Measurements from ENCODE around the gene SDK1.

SDK1 gene

DNA sequence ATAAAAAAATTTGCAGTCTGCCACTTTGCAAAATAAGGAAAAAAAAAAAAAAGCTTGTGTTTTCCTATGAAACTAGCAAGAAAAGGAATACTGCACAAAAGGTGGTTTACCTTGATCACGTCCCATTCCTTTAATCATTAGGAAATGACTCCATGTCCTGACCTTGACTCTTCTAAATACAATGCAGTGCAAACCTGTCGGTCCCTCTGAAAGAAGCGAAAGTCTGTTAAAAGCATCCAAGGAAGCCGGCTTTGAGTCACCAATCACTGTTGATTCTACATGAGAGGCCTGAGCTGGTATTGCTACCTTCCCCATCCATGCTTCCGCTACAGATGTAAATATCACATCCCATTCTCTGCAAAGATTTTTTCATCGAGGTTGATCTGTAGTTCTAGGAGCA, 652.1 kb downstream of the SDK1 start:
- TF ChIP-seq, protein P1, sequence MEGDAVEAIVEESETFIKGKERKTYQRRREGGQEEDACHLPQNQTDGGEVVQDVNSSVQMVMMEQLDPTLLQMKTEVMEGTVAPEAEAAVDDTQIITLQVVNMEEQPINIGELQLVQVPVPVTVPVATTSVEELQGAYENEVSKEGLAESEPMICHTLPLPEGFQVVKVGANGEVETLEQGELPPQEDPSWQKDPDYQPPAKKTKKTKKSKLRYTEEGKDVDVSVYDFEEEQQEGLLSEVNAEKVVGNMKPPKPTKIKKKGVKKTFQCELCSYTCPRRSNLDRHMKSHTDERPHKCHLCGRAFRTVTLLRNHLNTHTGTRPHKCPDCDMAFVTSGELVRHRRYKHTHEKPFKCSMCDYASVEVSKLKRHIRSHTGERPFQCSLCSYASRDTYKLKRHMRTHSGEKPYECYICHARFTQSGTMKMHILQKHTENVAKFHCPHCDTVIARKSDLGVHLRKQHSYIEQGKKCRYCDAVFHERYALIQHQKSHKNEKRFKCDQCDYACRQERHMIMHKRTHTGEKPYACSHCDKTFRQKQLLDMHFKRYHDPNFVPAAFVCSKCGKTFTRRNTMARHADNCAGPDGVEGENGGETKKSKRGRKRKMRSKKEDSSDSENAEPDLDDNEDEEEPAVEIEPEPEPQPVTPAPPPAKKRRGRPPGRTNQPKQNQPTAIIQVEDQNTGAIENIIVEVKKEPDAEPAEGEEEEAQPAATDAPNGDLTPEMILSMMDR (IDR thresholded peaks at IDR 0.05; ENCODE audit: low read depth, low read length) = no peak
- no peak overlapping the region for H3K4me3 ChIP-seq (ENCODE audit: low read depth, low read length)

DNA sequence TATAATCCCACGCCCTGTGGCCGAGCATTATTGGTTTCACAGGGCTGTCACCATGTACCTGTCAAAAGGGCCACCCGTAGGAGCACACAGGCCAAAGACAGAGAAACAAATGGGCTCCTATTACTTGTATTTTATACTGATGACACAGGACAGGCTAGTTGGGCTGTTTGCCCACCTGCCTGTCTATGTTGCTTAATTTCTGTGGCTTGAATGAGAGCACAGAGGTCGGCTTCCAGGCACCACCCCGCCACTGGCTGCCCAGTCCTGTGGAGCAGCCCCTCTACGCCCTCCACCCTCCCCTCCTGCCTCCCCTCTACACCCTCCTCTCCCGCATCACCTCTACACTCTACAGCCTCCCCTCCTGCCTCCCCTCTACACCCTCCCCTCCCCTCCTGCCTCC, 652.9 kb downstream of the SDK1 start:
- TF ChIP-seq, protein P1 (IDR thresholded peaks at IDR 0.05; ENCODE audit: low read depth, low read length) = no peak
- H3K4me3 ChIP-seq (ENCODE audit: low read depth, low read length) = no peak overlapping the region

DNA sequence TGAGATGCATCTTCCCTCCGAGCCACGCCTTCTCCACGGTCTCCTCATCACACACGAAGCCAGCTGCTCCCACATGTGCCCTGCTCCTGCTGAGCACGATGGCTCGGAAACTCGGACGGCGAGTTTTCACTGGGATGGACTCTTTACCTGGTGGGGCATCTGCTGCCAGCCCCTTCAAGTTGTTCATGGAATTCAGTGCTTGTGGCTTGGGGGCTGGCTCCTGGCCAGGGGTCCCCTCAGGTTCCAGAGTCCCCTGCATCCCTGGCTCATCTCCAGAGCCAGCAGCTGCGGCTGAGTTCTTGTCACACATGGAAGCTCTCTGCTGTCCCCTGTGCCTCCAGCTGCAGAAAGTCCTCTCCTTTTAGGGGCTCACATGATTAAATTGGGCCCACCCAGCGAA, 654.0 kb downstream of the SDK1 start:
- no peak overlapping the region for H3K4me3 ChIP-seq (ENCODE audit: low read depth, low read length)
- TF ChIP-seq, protein P1 (IDR thresholded peaks at IDR 0.05; ENCODE audit: low read depth, low read length) = no peak

DNA sequence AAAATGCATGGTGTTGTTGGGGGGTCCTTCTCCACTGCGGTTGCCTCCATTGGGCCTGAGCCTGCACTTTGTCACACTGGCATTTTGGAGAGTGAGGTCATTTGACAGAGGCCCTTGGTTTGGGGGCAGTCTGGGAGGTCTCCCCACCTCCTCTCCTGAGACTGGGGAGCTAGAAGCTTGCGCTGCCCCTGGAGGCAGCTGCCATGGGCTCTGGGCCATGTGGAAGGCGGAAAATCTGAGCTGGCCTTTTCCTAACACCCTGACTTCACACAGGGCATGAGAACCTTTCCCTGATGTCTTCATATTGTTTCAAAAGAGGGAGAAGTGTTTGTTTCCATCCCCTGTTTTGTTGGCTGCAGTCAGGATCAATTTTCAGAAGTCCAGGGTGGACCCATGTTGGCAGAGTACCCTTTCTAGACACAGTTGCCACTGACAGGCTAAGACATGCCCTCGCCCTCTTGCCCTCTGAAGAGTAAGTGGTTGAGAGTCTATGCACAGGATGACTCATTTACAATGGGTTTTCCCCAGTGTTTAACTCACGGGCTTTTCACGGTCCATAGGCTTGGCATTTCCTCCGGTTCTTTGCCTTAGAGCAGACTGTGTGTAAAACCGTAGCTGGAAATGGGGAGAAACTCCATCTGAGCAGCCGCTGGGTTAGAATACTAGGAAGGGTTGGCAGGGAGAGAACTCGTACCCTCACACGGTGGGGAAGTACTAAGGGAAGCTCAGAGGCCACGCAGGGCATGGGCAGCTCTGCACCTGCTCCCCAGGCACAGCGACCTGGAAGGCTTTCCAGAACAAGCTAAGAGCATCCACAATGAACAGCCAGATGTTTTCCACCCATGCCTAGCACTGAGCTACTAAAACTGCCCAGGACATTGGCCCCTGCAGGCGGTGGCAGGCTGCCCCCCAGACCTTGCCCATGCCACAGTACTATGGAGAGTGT, 655.0 kb downstream of the SDK1 start:
- no peak overlapping the region for H3K4me3 ChIP-seq (ENCODE audit: low read depth, low read length)
- TF ChIP-seq, protein P1 (IDR thresholded peaks at IDR 0.05; ENCODE audit: low read depth, low read length) = no peak

DNA sequence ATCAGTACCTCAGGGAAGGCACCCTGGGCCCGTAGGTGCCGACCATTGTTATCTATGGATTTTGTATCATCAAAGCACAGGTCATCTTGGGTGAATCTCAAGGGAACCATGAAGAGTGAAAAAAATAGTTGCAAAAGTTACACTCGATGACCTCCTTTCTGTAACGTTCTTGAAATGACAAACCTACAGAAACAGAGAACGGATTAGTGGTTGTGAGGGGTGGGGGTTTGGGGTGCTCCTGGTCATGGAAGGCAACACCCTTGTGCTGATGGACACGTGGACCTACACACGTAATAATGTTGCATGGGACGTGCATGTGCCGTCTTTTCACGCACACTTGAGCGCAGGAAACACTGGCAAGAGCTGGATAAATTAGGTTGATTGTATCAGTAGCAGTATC, 655.9 kb downstream of the SDK1 start:
- no peak overlapping the region for H3K4me3 ChIP-seq (ENCODE audit: low read depth, low read length)
- TF ChIP-seq, protein P1 (IDR thresholded peaks at IDR 0.05; ENCODE audit: low read depth, low read length) = no peak

DNA sequence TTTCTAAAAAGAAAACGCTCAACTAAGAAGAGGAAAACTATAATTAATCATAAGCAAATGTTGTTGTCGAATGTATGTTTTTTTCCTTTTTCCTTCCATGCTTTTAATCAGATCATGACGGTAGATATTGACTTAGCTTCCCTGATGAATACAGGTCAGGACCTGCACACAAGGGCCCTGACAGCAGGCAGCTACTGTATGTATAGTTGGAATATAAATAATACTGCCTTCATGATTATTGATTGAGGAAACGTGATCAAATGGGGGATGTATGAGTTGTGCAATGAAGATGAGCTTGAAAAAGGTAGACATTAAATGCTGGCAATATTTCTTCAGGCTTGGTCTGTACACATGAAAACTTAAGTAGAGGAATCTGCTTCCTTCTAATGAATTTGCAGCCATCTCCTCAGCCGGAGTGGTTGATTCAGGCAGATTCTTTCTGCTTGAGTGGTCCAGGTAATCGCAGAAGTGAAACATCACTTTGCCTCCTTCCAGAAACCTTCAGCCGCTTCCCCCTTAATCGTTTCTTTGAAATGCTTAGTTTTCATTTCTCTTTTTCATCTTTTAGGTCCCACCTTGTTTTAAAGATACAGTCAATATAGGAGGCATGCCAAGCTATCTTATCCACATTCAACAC, 656.5 kb downstream of the SDK1 start:
- H3K4me3 ChIP-seq (ENCODE audit: low read depth, low read length) = no peak overlapping the region
- TF ChIP-seq, protein P1 (IDR thresholded peaks at IDR 0.05; ENCODE audit: low read depth, low read length) = no peak

DNA sequence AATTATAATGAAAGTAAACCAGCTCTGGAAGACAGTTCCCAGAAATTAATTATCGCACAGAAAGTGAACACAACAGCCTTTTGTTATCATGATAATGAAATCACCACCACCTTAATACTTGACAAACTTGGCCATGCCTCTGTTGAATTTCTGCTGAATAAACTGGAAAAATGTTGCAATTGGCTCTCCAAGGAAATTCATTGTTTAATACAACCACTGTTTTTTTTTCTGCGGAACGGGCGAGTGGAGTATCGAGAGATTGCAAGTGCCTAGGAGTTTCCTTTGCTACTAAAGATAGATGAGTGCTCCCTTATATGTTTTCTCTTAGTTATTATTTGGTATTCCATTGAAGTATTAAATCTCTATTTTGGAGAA, 657.0 kb downstream of the SDK1 start:
- TF ChIP-seq, protein P1 (IDR thresholded peaks at IDR 0.05; ENCODE audit: low read depth, low read length) = no peak
- H3K4me3 ChIP-seq (ENCODE audit: low read depth, low read length) = no peak overlapping the region

Measured in WI38 (cell line).